ENCODE results near the gene IL23R. TPM values are rescaled to one million over a fixed set of nuclear protein-coding genes. Genes with fewer than 3 reads are reported as not detected.

Gene IL23R
- total RNA-seq, 4 donors from 2014 or later, result 1.6 TPM; not detected in 3

GRCh38 chr1:67306547-67306946 is 140.3 kb downstream of the IL23R start:
- peaks cover 0 to 4% of the 10 kb centered on the region in 2 donors for H3K27me3 ChIP-seq
- no peaks in the 10 kb centered on the region for H3K9me3 ChIP-seq
- TF ChIP-seq CTCF (IDR thresholded peaks at IDR 0.05) (no peak), POLR2A (IDR thresholded peaks at IDR 0.05) (no peak)
- DNase-seq, result no peak
- no peak overlapping the region for H3K4me3 ChIP-seq
- no peaks in the 10 kb centered on the region for H3K36me3 ChIP-seq
- peaks cover 0 to 13% (median 2%) of the 10 kb centered on the region in 4 donors for H3K4me1 ChIP-seq
- H3K27ac ChIP-seq, result peak overlapping the region in 1 of 4 donors; percentile 2

GRCh38 chr1:67307251-67308060 is 141.2 kb downstream of the IL23R start, which contains the start of gene IL12RB2:
Gene IL12RB2 (plus strand): TSS chr1:67307873. CDS start chr1:67320369, 12,496 bp downstream.
- peak in 2 of 3 donors; percentile 47 to 68 for DNase-seq
- H3K27ac ChIP-seq, result peak within 1 kb of the TSS in 2 of 4 donors; percentile 9 to 72
- peak within 1 kb of the TSS; percentile 28 to 63 (median 52) for H3K4me3 ChIP-seq

DNA sequence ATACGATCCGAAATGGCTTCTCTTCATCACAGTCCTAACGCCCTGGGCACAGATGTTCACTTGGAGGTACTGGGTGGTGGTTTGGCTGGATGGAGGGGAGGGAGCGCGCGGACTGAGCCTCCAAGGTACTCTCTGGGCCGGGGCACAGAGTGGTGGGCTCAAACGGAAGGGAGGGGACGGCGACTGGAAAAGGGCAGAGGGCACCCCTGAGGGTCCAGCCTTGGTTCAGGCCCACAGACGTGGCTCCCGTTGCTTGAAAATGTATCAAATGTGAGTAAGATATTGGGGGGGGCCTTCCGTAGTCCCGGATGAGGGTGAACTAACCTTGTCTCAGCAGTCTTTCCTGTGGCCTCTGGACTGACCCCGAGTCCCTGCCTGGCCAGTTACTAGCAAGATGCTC is 141.9 kb downstream of the IL23R start:
- peak overlapping the region in 2 of 4 donors; percentile 9 to 34 for H3K27ac ChIP-seq
- no peak for DNase-seq
- peaks cover 0 to 13% (median 2%) of the 10 kb centered on the region in 4 donors for H3K4me1 ChIP-seq
- no peaks in the 10 kb centered on the region for H3K36me3 ChIP-seq
- peaks cover 0 to 4% of the 10 kb centered on the region in 2 donors for H3K27me3 ChIP-seq
- TF ChIP-seq CTCF (IDR thresholded peaks at IDR 0.05) (no peak), POLR2A (IDR thresholded peaks at IDR 0.05) (no peak)
- H3K9me3 ChIP-seq, result no peaks in the 10 kb centered on the region
- peak overlapping the region; percentile 28 to 63 (median 52) for H3K4me3 ChIP-seq

More at GRCh38 chr1:67307251-67308060, 141.2 kb downstream of the IL23R start, which contains the start of gene IL12RB2:
- Histone ChIP-seq H3K9me3 (no peaks in the 10 kb centered on the region), H3K36me3 (no peaks in the 10 kb centered on the region), H3K4me1 (peaks cover 0 to 13% (median 2%) of the 10 kb centered on the region in 4 donors), H3K27me3 (peaks cover 0 to 4% of the 10 kb centered on the region in 2 donors)
- TF ChIP-seq POLR2A (IDR thresholded peaks at IDR 0.05) (no peak), CTCF (IDR thresholded peaks at IDR 0.05) (no peak)

Small RNA genes within 50 kb of the gene (small RNA-seq; reads per million reads assigned to genes)
- gene RNU4ATAC4P (0 reads per million in 2 donors), gene RNU6-586P (0 reads per million in 2 donors)

Other genes starting within 250 kb of the IL23R start
- gene DNAI4, start 241.6 kb upstream of the IL23R start, total RNA-seq, result 10 to 100 TPM in 1 of 4 donors, 1 to 10 TPM in 3; 1.8 to 12.4 (median 3.3) TPM
- 10 to 100 TPM; 25.3 to 56.1 (median 39.5) TPM for gene MIER1, start 241.5 kb upstream of the IL23R start, total RNA-seq
- gene SLC35D1, start 112.3 kb upstream of the IL23R start, total RNA-seq, result 10 to 100 TPM in 3 of 4 donors, 1 to 10 TPM in 1; 8.3 to 54.3 (median 31.8) TPM
- gene C1orf141, start 31.5 kb upstream of the IL23R start, total RNA-seq, result not detected
- 1 to 10 TPM in 2 of 4 donors, under 1 TPM in 2; 0.35 to 3.3 (median 1.8) TPM for gene IL12RB2, start 141.4 kb downstream of the IL23R start, total RNA-seq